HEK293T (cell line): Measurements from ENCODE around the gene ATP13A5.

Source experiments
- BHLHE40 ChIP-seq: fragments of 450-650 bp; IDR thresholded peaks from 2 replicates; pipeline ENCODE4 v1.6.1; 2016; ENCODE audit warnings: mild to moderate bottlenecking, moderate library complexity, borderline replicate concordance
- ELF4 ChIP-seq: fragments of 450-650 bp; IDR thresholded peaks from 2 replicates; pipeline ENCODE4 v1.6.1; 2017; ENCODE audit warnings: antibody characterized with exemption
- FOXA1 ChIP-seq: fragments of 450-650 bp; IDR thresholded peaks from 2 replicates; pipeline ENCODE4 v1.6.1; 2016; ENCODE audit warnings: mild to moderate bottlenecking
- FOXK2 ChIP-seq: fragments of 450-650 bp; IDR thresholded peaks from 2 replicates; pipeline ENCODE4 v1.6.1; 2016; ENCODE audit warnings: mild to moderate bottlenecking
- FOXM1 ChIP-seq: fragments of 450-650 bp; IDR thresholded peaks from 2 replicates; pipeline ENCODE4 v1.6.1; 2017; ENCODE audit warnings: mild to moderate bottlenecking, borderline replicate concordance
- HDGF ChIP-seq: fragments of 450-650 bp; IDR thresholded peaks from 2 replicates; pipeline ENCODE4 v1.6.1; 2017; ENCODE audit warnings: antibody characterized with exemption, borderline replicate concordance
- L3MBTL2 ChIP-seq: fragments of 450-650 bp; conservative IDR thresholded peaks from 2 replicates; pipeline ENCODE4 v1.6.1; 2016; ENCODE audit warnings: mild to moderate bottlenecking
- NFRKB ChIP-seq: fragments of 450-650 bp; IDR thresholded peaks from 2 replicates; pipeline ENCODE4 v1.6.1; 2016; ENCODE audit warnings: mild to moderate bottlenecking, moderate library complexity
- SP1 ChIP-seq: fragments of 450-650 bp; IDR thresholded peaks from 2 replicates; pipeline ENCODE4 v1.6.1; 2017
- SUZ12 ChIP-seq: fragments of 450-650 bp; IDR thresholded peaks from 2 replicates; pipeline ENCODE4 v1.6.1; 2016; ENCODE audit warnings: mild to moderate bottlenecking
- ZNF384 ChIP-seq: fragments of 450-650 bp; IDR thresholded peaks from 2 replicates; pipeline ENCODE4 v1.6.1; 2016
- TF ChIP-seq, protein P1 (sequence below): fragments of 450-650 bp; IDR thresholded peaks from 2 replicates; pipeline ENCODE4 v1.6.1; 2016

DNA sequence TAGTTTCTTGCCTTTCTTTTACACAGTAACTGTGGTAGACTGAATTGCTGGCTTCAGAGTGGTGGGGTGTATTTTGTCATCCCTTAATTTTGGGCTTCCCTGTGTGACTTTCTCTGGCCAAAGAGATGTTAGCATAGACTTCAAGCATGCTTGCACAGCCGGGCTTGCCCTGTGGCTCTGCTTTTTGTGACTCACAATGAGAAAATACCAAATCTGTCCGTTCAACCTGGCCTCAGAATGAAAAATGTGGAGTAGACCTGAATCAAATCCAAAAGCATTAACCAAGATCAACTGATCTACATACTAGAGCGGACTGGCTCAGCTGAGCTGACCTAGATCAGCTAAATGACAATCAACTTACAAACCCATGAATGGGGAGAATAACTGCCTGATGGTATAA is 86.2 kb downstream of the ATP13A5 start:
- TF ChIP-seq NFRKB, result no peak
- no peak for TF ChIP-seq ZNF384
- TF ChIP-seq FOXM1, result no peak
- TF ChIP-seq SUZ12, result no peak
- no peak for TF ChIP-seq FOXA1
- no peak for TF ChIP-seq ELF4
- no peak for TF ChIP-seq FOXK2
- TF ChIP-seq HDGF, result no peak
- TF ChIP-seq SP1, result no peak
- no peak for TF ChIP-seq BHLHE40
- TF ChIP-seq L3MBTL2, result no peak
- TF ChIP-seq, protein P1, sequence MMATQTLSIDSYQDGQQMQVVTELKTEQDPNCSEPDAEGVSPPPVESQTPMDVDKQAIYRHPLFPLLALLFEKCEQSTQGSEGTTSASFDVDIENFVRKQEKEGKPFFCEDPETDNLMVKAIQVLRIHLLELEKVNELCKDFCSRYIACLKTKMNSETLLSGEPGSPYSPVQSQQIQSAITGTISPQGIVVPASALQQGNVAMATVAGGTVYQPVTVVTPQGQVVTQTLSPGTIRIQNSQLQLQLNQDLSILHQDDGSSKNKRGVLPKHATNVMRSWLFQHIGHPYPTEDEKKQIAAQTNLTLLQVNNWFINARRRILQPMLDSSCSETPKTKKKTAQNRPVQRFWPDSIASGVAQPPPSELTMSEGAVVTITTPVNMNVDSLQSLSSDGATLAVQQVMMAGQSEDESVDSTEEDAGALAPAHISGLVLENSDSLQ, result no peak
